ENCODE results near the gene MYL12A. TPM values are rescaled to one million over a fixed set of nuclear protein-coding genes. Genes with fewer than 3 reads are reported as not detected.

MYL12A gene
- total and polyA plus RNA-seq, 3 donors from 2014 or later, result 148 to 219 (median 177) TPM

DNA sequence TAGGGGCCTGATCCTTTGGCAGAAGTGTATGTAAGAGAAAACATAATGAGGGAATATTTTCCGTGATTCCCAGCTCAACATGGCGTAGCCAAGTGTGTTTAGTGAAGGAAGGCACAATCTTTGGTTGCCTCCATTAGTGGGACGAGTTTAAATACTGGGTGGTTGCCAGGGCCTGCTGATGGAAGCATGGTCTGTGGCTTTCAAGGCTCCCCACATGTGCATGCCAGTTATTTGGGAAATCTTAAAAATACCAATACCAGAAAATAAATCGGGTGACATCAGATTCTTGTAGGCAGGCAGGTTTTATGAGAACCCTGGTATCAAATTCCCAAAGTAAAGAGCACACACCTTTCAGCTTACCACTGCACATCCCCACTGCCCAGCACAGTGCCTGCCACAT is 7.1 kb downstream of the MYL12A start:
- no peaks in the 10 kb centered on the region for H3K36me3 ChIP-seq (ENCODE audit: low read depth, missing control alignments)
- H3K9me3 ChIP-seq, result no peaks in the 10 kb centered on the region
- 88 to 93% methylated on average over 4 of the region's 4 CpGs for WGBS, 2 donors
- no peak for DNase-seq
- H3K4me3 ChIP-seq, result no peak overlapping the region
- H3K4me1 ChIP-seq, result peaks cover 22% of the 10 kb centered on the region
- no peak for TF ChIP-seq POLR2A (IDR thresholded peaks at IDR 0.05)
- TF ChIP-seq, protein P1, sequence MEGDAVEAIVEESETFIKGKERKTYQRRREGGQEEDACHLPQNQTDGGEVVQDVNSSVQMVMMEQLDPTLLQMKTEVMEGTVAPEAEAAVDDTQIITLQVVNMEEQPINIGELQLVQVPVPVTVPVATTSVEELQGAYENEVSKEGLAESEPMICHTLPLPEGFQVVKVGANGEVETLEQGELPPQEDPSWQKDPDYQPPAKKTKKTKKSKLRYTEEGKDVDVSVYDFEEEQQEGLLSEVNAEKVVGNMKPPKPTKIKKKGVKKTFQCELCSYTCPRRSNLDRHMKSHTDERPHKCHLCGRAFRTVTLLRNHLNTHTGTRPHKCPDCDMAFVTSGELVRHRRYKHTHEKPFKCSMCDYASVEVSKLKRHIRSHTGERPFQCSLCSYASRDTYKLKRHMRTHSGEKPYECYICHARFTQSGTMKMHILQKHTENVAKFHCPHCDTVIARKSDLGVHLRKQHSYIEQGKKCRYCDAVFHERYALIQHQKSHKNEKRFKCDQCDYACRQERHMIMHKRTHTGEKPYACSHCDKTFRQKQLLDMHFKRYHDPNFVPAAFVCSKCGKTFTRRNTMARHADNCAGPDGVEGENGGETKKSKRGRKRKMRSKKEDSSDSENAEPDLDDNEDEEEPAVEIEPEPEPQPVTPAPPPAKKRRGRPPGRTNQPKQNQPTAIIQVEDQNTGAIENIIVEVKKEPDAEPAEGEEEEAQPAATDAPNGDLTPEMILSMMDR (IDR thresholded peaks at IDR 0.05), result no peak
- no peak overlapping the region for H3K27ac ChIP-seq
- no peaks in the 10 kb centered on the region for H3K27me3 ChIP-seq
- intact Hi-C loops (cut with DNase I; ENCODE audit: low total_unique reads), result no loop called here

DNA sequence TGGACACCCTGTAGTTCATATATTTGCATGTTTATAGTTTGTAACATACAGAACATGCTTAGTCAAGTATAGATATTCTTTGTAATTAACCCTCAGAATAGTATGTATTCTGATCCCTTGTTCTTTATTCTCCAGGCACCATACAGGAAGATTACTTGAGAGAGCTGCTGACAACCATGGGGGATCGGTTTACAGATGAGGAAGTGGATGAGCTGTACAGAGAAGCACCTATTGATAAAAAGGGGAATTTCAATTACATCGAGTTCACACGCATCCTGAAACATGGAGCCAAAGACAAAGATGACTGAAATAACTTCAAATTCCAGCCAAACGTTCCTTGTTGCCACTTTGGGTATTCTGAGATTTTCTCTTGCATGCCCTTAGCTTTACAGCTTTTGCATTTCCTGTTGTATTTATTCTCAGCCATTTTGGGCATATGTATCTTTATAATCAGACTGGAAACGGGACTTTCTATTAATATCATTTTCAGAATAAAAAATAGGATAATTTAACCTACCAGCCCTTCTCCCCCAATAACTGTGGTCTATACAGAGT is 8.1 kb downstream of the MYL12A start:
- Histone ChIP-seq H3K36me3 (ENCODE audit: low read depth, missing control alignments) (no peaks in the 10 kb centered on the region), H3K4me1 (peaks cover 14% of the 10 kb centered on the region), H3K9me3 (no peaks in the 10 kb centered on the region), H3K4me3 (no peak overlapping the region), H3K27ac (no peak overlapping the region), H3K27me3 (no peaks in the 10 kb centered on the region)
- DNase-seq, result no peak
- TF ChIP-seq, protein P1 (IDR thresholded peaks at IDR 0.05), result no peak
- TF ChIP-seq POLR2A (IDR thresholded peaks at IDR 0.05), result no peak
- intact Hi-C loops (cut with DNase I; ENCODE audit: low total_unique reads), result no loop called here
- 73 to 74% methylated on average over 5 of the region's 5 CpGs for WGBS, 2 donors

DNA sequence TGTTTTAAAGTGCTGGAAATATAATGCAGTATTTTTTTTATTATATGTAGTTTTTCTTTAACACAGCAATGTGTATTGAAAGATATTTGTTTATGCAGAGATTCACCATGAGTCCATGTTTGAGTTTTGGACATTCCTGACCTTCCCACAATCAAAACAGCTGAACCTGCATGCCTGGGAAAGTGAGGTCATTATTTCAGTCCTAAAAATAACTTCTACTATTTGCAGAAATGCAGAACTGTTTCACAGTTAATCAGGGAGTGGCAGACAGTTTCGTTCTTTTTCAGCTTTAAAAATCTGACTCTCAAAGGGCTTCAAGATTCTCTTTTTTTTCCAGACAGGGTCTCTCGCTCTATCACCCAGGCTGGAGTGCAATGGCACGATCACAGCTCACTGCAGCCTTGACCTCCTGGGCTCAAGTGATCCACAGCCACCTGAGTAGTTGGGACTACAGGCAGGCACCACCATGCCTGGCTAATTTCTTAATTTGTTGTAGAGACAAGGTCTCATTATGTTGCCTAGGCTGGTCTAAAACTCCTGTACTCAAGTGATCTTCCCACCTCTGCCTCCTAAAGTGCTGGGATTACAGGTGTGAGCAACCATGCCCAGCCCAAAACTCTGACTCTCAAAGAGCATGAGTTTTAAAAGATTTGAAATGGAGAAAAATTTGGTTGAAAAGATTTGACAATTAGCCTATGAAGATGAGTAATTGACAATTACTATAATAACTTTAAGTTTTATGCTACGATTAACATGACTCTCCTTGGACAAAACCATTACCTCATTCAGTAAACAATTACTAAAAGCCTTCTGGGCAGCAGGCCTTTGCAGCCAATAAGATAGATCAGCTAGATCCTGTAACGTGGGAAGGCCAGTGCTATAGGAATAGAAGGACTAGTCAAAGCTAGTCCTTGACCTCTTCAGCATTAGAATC is 9.4 kb downstream of the MYL12A start:
- no peak for DNase-seq
- H3K27ac ChIP-seq, result peak overlapping the region in 1 of 2 donors; percentile 57
- H3K4me1 ChIP-seq, result peaks cover 14% of the 10 kb centered on the region
- 51 to 65% methylated on average over 5 of the region's 5 CpGs for WGBS, 2 donors
- intact Hi-C loops (cut with DNase I; ENCODE audit: low total_unique reads), result no loop called here
- H3K4me3 ChIP-seq, result no peak overlapping the region
- TF ChIP-seq, protein P1 (IDR thresholded peaks at IDR 0.05), result no peak
- TF ChIP-seq POLR2A (IDR thresholded peaks at IDR 0.05), result no peak
- H3K36me3 ChIP-seq (ENCODE audit: low read depth, missing control alignments), result no peaks in the 10 kb centered on the region
- no peaks in the 10 kb centered on the region for H3K9me3 ChIP-seq
- H3K27me3 ChIP-seq, result no peaks in the 10 kb centered on the region

DNA sequence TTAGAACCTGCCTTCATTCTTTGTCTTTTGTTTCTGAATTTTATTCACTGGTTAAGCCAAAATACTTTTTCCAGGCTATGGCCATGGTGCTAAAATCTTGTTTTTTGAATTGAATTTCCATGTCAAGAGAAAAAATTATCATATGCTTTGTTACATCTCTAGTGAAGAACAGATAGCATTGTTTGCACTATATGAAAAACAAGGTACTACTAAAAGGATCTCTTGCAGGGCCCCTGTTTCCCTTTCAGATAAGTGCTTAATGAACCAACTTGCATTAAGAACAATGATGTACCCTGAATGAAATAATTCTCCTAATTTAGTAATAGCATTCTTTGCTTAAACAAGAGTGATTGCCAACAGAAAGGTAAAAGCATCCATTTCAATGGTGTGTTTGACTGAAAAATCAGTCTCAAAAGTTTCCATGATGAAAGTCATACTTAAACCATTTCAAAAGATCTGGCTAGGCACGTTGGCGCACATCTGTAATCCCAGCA is 10.1 kb downstream of the MYL12A start:
- Histone ChIP-seq H3K9me3 (no peaks in the 10 kb centered on the region), H3K36me3 (ENCODE audit: low read depth, missing control alignments) (no peaks in the 10 kb centered on the region), H3K4me3 (no peak overlapping the region), H3K27ac (no peak overlapping the region), H3K27me3 (no peaks in the 10 kb centered on the region), H3K4me1 (peaks cover 14% of the 10 kb centered on the region)
- TF ChIP-seq, protein P1 (IDR thresholded peaks at IDR 0.05), result no peak
- no peak for TF ChIP-seq POLR2A (IDR thresholded peaks at IDR 0.05)
- no peak for DNase-seq
- intact Hi-C loops (cut with DNase I; ENCODE audit: low total_unique reads), result no loop called here
- 85 to 92% methylated on average over 2 of the region's 2 CpGs for WGBS, 2 donors
